ENCODE results near the gene ZNF205.
"Not testable (repeated sequence)": the region's sequence is repeated elsewhere in the genome, so short reads cannot be mapped to it uniquely, and the experiment has no call there.

ZNF205 gene

DNA sequence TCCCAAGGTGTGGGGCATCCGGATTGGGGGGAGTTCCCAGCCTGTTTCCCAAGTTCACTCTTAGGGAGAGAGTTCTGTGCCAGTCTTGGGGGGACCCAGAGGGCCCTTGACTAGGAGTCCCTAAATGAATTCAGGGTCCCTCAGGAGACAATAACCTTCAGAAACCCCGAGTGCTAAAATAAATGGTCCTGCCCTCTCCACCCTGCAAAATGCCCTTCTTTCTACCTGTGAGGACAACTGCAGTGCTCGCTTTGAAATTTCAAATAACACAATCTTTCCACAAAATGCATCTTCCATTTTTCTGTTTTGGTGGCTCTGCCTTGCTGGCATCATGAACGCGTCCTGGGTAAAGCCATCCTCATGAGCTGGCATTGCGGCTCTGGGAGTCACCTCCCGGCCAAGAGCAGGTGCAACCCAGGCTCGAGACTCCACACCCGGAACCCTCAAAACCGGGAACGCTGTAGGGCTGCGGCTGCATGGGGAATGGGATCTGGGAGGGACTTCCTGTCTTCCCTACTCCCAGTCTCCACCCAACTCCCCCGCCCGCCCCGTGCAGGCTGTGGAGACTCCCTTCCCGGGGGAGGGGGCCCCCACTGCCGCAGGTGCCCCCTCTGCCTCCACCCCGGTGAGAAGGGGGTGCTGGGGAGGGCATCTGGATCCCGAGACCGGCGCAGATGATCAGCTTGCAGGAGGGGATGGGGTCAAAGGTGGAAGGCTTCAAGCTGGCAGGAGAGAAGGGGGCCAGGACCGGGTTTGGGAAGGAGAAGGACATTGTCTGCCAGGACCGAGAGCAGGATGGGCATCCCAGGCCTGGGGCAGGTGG is at the start of gene ZNF205:
Gene ZNF205 (plus strand): TSS at position 529 of the 823 bp plus-strand sequence. CDS start 845 bp downstream, outside the sequence.
- intact Hi-C loops (cut with DNase I) = loop anchor here (5.0 kb wide), 1 partner anchor 55 kb away; no protein-coding TSS in a partner anchor
- DNase-seq = peak; percentile 72 to 97 (median 82)

DNA sequence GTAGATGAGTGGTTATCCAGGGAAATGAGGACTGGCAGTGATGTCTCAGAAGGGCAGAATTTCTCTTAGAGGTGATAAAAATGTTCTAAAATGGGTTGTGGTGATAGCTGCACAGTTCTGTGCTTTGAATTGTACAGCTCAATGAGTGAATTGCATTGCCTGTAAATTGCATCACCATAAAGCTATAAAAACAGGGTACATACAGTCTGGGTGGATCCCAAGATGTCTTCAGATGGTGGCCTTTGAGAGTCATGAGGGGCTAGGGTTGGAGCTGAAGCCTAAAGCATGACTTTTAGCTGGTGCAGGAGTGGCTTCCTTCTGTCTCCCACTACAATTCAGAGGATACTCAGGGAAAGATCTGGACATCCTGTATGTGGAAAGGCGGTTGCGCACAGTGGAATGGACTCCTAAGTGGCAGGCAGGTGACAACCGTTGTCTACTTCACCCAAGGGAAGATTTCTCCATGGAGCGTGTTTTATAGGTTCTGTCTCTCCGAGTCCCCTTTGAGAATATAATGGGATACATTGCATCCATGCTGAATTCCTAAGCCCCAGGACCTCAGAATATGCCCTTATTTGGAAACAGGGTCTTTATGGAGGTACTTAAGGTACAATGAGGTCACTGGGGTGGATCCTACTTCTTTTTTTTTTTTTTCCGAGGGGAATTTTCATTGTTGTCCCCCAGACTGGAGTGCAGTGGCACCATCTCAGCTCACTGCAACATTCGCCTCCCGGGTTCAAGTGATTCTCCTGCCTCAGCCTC is 48.6 kb upstream of the ZNF205 start:
- intact Hi-C loops (cut with DNase I) = no loop called here
- DNase-seq = no peak

DNA sequence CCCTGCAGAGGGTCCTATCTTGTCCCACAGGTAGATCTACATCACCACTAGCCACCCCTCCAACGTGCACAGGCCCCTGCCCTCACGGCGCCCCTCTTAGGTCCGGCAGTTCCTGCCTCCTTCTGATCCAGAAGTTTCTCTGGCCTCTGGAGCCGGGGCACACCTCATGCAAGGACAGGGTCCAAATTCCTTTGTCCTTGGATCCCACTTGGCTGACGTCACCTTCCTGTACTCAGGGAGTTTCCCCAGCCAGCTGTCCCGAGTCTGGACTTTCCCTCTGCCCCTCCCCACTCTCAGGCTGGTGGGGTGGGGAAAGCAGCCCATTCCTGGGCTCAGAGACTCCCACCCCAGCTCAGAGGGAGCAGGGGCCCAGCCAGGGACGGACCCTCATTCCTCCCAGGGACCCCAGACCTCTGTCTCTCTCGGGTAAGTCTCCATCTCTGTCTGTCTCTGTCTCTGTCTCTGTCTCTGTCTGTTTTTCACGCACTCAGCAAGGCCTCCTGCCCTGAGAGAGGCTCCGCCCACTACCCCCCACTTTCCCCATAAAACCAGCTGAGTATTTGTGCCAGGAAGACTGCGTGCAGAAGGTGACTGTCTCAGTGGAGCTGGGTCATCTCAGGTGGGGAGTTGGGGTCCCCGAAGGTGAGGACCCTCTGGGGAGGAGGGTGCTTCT is 47.2 kb upstream of the ZNF205 start, which contains the start of gene IL32:
Gene IL32 (plus strand): TSS at position 572 of the 673 bp plus-strand sequence. CDS start 172 bp downstream, outside the sequence.
- intact Hi-C loops (cut with DNase I) = no loop called here
- peak in 1 of 10 donors; percentile 59 for DNase-seq

DNA sequence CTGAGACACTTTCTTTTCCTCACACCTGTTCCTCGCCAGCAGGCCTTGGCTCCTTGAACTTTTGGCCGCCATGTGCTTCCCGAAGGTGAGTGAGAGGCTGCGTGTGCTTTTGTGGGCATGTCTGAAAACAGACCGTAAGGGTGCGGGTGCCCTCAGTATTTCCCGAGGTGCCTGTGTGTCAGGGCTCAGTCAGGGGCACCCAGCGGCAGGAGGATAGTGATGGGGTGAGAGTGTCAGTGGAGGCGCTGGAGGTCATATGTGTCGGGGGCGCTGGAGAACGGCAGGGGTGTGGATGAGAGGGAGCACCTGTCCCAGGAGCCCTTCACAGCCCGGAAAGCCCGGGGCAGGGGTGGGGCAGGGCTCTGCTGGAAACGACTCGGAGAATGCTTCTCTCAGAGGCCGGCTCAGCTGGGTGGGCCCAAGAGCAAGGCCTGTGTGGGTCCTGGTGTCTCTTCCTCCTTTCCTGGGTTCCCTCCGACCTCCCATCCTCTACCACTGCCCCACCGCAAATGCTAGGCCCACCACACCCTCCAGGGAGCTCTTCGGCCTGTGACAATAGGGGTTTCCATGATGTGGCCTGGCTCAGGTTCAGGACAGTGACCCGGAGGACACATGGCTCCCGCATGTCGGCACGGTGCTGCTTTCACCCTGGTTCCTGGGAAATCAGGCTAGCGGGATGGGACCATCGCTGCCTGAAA is 46.5 kb upstream of the ZNF205 start:
- no peak for DNase-seq
- intact Hi-C loops (cut with DNase I) = no loop called here

DNA sequence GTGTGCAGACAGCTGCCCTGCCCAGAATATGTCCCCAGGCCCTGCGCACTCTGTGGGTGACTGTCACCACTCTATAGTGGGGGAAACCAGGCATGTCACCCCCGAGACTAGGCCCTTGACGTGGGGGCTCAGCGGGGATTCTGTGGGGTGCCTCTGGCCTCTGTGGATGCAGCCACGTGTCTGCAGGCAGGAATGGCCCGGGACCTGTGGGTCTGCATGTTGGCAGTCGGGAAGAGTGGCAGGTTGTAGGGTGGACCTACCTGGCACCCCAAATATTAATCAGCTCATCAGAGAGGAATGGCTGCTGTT is 46.0 kb upstream of the ZNF205 start:
- intact Hi-C loops (cut with DNase I) = no loop called here
- DNase-seq = no peak

DNA sequence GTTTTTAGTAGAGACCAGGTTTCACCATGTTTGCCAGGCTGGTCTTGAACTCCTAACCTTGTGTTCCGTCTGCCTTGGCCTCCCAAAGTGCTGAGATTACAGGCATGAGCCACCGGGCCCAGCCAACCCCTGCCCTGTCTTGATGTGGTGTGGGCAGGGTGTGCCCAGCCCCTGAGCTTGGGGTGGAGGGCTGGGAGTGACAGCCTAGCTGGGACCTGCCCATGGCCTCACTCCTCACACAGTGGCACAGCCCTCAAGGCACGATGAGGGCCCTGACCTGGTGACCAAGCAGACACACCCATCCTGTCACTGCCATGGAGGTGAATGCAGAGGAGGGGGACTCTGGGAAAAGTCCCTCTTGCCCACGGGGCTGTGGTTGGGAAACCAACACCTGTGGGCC is 43.9 kb upstream of the ZNF205 start:
- peak in 2 of 10 donors; percentile 41 to 49 for DNase-seq
- intact Hi-C loops (cut with DNase I) = no loop called here

DNA sequence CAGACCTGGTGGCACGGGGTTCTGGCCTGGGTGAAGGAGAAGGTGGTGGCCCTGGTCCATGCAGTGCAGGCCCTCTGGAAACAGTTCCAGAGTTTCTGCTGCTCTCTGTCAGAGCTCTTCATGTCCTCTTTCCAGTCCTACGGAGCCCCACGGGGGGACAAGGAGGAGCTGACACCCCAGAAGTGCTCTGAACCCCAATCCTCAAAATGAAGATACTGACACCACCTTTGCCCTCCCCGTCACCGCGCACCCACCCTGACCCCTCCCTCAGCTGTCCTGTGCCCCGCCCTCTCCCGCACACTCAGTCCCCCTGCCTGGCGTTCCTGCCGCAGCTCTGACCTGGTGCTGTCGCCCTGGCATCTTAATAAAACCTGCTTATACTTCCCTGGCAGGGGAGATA is 43.2 kb upstream of the ZNF205 start:
- intact Hi-C loops (cut with DNase I) = not testable (repeated sequence)
- DNase-seq = peak in 1 of 10 donors; percentile 60

DNA sequence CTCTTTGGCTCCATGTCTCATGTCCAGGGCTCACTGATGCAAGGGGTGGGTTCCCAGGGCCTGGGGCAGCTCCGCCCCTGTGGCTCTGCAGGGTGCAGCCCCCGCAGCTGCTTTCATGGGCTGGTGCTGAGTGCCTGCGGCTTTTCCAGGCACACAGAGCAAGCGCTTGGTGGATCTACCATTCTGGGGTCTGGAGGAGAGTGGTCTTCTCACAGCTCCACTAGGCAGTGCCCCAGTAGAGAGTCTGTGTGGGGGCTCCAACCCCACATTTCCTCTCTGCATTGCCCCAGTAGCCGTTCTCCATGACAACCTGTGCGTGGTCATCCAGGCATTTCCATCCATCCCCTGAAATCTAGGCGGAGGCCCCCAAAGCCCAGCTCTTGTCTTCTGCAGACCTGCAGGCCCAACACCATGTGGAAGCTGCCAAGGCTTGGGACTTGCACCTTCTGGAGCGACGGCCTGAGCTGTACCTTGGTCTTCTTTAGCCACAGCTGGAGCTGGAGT is 41.7 kb upstream of the ZNF205 start:
- intact Hi-C loops (cut with DNase I) = no loop called here
- peak in 3 of 10 donors; percentile 46 to 62 (median 57) for DNase-seq

DNA sequence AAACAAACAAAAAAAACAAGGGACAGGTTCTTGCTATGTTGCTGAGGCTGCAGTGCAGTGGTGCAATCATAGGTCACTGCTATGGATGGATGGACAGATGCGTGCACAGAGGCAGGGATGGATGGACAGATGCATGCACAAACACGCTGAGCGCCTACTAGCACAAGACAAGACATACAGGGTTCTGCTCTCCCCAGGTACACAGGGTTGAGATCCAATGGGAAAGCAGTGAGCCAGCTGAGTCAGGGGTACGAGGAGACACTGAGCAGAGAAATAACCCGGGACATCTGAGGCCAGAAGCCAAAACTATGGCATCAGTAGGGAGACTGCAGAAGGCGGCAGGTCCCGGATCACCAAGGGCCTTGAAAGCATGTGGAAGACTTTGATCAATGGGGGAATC is 40.7 kb upstream of the ZNF205 start:
- peak in 1 of 10 donors; percentile 10 for DNase-seq

DNA sequence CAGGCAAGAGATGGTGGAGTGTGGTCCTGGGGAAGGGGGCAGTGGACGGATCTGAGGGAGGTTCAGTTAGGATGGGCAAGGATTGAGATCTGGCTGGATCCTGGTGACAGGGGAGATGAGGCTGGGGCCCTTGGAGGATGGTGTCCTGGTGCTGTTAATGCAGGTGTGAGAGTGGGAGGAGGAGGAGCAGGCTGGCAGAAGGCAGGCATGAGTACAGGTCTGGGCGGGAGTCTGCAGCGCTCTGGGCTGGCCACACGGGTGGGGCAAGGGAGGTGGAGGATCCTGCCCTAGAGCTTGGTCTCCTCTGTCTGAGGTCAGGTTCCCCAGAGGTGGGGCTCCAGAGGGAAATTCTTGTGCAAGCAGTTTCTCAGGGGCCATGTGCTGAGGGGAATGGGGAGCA is 40.2 kb upstream of the ZNF205 start:
- intact Hi-C loops (cut with DNase I) = not testable (repeated sequence)

More for the DNA sequence above, 40.7 kb upstream of the ZNF205 start:
- intact Hi-C loops (cut with DNase I) = no loop called here

DNA sequence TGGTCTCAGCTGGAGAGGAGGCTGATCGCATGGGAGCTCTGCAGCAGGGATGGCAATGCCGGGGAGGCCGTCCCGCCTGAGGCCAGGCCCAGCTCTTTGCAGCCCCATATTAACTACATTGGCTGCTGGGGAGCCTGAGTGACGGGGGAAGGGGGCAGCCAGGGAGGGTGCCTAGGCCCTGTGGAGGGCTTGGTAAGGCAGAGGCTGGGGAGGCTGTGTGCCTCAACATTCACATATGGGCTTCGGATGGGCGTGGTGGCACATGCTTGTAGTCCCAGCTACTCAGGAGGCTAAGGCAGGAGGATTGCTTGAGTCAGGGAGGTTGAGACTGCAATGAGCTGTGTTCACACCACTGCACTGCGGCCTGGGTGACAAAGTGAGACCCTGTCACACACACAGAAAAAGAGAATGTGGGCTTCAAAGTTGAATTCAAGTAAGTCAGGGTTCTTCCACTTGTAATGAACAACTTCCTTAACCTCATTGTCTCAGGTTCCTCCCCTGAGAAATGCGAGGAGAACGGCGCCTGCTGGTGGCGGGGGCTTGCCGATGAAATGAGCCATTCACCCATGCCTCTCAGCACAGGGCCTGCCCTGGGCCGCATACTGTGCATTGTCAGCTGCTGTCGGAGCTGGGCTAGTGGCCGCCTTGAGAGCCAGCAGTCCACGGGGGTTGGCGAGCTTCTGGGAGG is 39.7 kb upstream of the ZNF205 start:
- intact Hi-C loops (cut with DNase I) = not testable (repeated sequence)
- DNase-seq = peak in 3 of 10 donors; percentile 11 to 39 (median 13)

More for the DNA sequence above, 40.2 kb upstream of the ZNF205 start:
- DNase-seq = peak in 2 of 10 donors; percentile 25 to 48

DNA sequence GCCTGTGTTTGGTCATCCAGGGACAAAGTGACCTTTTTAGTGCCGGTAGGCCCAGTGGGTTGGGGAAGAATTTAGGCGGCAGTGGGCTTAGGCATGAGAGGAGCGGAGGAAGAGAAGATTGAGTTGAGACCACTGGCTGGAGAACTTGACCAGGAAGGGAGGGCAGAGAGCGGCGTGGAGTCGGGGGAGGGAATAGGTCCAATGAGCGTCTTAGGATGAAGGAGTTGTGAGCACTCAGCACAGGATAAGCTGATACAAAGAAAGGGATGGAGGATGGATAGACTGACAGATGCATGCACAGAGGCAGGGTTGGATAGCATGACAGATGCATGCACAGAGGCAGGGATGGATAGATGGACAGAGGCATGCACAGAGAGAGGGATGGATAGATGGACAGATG is 38.9 kb upstream of the ZNF205 start:
- intact Hi-C loops (cut with DNase I) = no loop called here
- DNase-seq = peak in 1 of 10 donors; percentile 14

DNA sequence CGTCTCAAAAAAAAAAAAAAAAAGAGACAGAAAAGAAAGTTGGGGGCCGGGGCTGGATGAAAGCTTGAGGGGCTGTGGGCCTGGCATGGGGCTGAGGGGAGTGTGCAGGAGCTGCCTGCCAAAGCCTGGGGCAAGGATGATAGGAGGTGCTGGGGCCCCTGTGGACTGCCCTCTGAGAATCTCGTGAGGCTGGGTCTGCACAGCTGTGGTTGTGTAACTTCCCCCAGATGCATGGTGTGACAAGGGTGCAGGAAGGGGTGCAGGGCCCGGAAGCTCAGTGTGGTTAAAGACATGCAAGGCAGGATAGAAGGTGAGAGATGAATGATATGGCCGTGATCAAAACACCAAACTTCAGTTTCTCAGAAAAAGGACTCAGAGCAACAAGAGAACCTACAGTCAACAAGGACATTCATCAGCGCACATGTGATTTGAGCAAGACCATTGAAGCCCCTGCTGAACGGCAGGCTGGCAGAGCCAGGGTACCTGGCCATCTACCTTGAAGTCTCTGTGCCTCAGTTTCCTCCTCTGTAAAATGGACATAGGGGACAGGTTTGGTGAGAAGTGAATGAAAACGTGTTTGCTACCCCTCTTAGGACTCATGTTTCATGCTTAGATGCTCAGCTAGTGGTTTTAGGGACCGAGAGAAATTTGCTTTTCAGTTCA is 37.4 kb upstream of the ZNF205 start:
- intact Hi-C loops (cut with DNase I) = no loop called here
- peak in 2 of 10 donors; percentile 30 to 57 for DNase-seq

DNA sequence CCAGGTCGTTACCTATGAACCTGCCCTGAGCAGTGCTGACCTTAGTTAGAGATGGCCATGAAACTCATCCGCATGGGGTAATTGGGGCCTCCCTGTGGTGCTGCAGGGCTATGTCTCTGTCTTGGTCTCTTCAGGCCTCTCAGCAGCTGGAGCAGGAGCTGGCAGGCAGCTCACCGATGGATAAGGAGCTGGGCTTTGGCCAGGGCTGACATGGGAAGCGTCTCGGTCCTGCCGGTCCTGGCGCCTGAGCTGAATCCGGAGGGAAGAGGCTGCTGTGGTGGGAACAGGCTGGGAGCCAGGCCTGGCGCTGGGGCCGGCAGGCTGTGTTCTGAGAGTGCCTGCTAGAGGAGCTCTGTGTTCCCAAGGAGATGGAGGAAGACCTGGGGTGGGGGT is 36.9 kb upstream of the ZNF205 start:
- DNase-seq = peak in 2 of 10 donors; percentile 65 to 75
- intact Hi-C loops (cut with DNase I) = no loop called here

DNA sequence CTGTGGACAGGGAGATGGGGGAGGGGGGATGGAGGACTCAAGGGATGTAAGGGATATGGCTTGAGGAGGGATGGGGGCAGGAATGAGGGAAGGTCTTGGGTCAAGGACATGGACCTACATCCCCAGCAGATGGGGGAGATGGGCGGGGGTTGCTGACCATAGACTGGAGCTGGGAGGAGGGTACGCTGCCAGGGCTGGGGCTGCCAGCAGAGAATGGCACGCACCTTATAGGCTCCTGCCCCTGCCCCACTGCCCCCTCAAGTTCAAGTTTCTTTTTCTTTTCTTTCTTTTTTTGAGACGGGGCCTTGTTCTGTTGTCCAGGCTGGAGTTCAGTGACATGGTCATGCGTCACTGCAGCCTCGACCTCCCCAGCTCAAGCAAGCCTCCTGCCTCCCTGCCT is 36.4 kb upstream of the ZNF205 start:
- peak in 2 of 10 donors; percentile 37 for DNase-seq
- intact Hi-C loops (cut with DNase I) = not testable (repeated sequence)

DNA sequence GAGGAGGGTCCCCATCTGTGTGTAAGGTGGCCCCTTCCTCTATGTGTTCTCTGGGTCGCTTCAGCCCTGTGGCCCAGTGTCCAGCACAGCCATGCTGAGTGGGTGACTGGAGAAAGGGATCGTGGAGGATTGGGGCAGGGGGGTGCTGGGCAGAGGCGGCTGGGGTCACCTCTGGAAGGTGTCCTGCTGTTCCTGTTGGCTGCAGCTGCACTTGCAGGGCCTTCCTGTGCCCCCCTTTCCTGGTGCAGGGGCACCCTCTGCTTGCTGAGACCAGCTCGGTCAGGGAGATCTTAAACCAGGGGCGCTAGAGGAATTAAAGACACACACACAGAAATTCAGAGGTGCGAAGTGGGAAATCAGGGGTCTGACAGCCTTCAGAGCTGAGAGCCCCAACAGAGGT is 35.8 kb upstream of the ZNF205 start:
- intact Hi-C loops (cut with DNase I) = no loop called here
- DNase-seq = peak in 2 of 10 donors; percentile 39 to 42

DNA sequence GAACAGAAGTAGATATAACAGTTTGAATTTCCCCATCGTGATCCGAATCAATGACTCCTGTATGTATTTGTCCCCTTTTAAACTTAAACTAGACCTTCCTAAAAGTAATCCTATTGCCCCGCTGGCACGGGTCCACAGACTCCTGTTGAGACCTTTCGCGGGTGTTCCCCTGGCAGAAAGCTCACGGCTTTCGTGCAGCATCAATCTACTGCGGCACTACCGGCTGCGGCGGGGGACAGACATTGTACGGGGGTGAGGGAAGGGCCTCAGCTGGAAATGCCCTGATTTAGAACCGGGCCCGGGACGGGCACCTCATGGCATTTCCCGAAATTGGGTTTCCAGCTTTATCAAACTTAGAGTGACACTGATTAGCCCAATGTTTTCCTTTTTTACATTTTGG is 32.4 kb upstream of the ZNF205 start:
- peak in 2 of 10 donors; percentile 59 to 61 for DNase-seq
- intact Hi-C loops (cut with DNase I) = no loop called here

DNA sequence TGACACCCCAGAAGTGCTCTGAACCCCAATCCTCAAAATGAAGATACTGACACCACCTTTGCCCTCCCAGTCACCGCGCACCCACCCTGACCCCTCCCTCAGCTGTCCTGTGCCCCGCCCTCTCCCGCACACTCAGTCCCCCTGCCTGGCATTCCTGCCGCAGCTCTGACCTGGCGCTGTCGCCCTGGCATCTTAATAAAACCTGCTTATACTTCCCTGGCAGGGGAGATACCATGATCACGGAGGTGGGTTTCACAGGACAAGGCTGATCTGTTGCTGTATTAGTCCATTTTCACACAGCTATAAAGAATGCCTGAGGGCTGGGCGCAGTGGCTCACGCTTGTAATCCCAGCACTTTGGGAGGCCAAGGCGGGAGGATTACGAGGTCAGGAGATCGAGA is 30.4 kb upstream of the ZNF205 start:
- intact Hi-C loops (cut with DNase I) = not testable (repeated sequence)
- DNase-seq = peak in 2 of 10 donors; percentile 15 to 61

DNA sequence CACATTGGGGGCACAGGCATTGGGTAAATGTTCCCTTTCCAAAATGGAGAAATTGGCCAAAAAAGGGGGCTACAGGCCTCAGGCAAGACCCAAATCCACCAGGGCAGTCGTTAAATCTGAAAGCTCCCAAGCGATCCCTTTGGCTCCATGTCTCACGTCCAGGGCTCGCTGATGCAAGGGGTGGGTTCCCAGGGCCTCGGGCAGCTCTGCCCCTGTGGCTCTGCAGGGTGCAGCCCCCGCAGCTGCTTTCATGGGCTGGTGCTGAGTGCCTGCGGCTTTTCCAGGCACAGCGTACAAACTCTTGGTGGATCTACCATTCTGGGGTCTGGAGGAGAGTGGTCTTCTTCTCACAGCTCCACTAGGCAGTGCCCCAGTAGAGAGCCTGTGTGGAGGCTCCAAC is 29.0 kb upstream of the ZNF205 start:
- peak in 2 of 10 donors; percentile 37 to 62 for DNase-seq
- intact Hi-C loops (cut with DNase I) = not testable (repeated sequence)
